PC-3 (cell line): ENCODE results near the gene PIK3IP1. TPM values are rescaled to one million over a fixed set of nuclear protein-coding genes. Genes with fewer than 3 reads are reported as not detected.

Experiments
- ATAC-seq: fragments of 200-7000 bp; cut with Tn5 transposase; 2 replicates; pipeline ENCODE4 v1.9.1; 2020; ENCODE audit warnings: mild to moderate bottlenecking, moderate library complexity
- BruUV-seq: library from RNA; stranded (reverse); fragments of 400-500 nt; replicated peaks from 2 replicates; lab custom pipeline; 2021; lab: Mats Ljungman, UMichigan
- CTCF ChIA-PET: fragments of 300-600 bp; sonication (Branson Sonifier 250); formaldehyde crosslinking; loops from one replicate; lab custom pipeline; 2022; ENCODE audit warnings: antibody characterized with exemption; lab: Charles Lee
- POLR2A ChIA-PET: fragments of 300-600 bp; sonication (Branson Sonifier 250); formaldehyde crosslinking; loops from one replicate; lab custom pipeline; 2022; ENCODE audit warnings: antibody characterized with exemption; ENCODE audit not compliant: unreplicated experiment; lab: Charles Lee
- DNase-seq: peaks from one replicate; pipeline ENCODE4 v3.0.0-alpha.2; 2015
- H2AFZ ChIP-seq: fragments of 300-600 bp; sonication (generic); 2 replicates; pipeline ENCODE4 v1.6.0; 2016; ENCODE audit warnings: antibody characterized with exemption, low read length
- H3F3A ChIP-seq: fragments of 300-600 bp; sonication (generic); one replicate; pipeline ENCODE4 v1.6.0; 2017; ENCODE audit warnings: antibody characterized with exemption, low read length, control low read depth, mild to moderate bottlenecking; ENCODE audit not compliant: unreplicated experiment
- H3K27ac ChIP-seq: fragments of 300-600 bp; sonication (generic); 2 replicates; pipeline ENCODE4 v1.5.1; 2016; ENCODE audit warnings: mild to moderate bottlenecking, low read length
- H3K27me3 ChIP-seq: fragments of 300-600 bp; sonication (generic); 2 replicates; pipeline ENCODE4 v1.6.1; 2016; ENCODE audit warnings: low read length, mixed read lengths
- H3K36me3 ChIP-seq: fragments of 300-600 bp; sonication (generic); 2 replicates; pipeline ENCODE4 v1.6.1; 2016; ENCODE audit warnings: low read depth, mixed run types, low read length, mixed read lengths
- H3K4me1 ChIP-seq: fragments of 300-600 bp; sonication (generic); 2 replicates; pipeline ENCODE4 v1.5.1; 2016; ENCODE audit warnings: low read length; ENCODE audit not compliant: insufficient read depth
- H3K4me2 ChIP-seq: fragments of 300-600 bp; sonication (generic); 2 replicates; pipeline ENCODE4 v1.6.0; 2016; ENCODE audit warnings: low read length
- H3K4me3 ChIP-seq: fragments of 300-600 bp; sonication (generic); 2 replicates; pipeline ENCODE4 v1.5.1; 2016; ENCODE audit warnings: mild to moderate bottlenecking, low read length, mixed read lengths
- H3K79me2 ChIP-seq: fragments of 300-600 bp; sonication (generic); 2 replicates; pipeline ENCODE4 v1.6.1; 2017; ENCODE audit warnings: low read length, mixed read lengths
- H3K9ac ChIP-seq: fragments of 300-600 bp; sonication (generic); 2 replicates; pipeline ENCODE4 v1.6.0; 2016; ENCODE audit warnings: mild to moderate bottlenecking, low read length
- H3K9me2 ChIP-seq: fragments of 300-600 bp; sonication (generic); replicated peaks from 2 replicates; pipeline ENCODE4 v1.6.1; 2016; ENCODE audit warnings: mixed run types, low read length, mixed read lengths
- H3K9me3 ChIP-seq: fragments of 300-600 bp; sonication (generic); 2 replicates; pipeline ENCODE4 v1.6.1; 2016; ENCODE audit warnings: low read length, mixed read lengths
- H4K20me1 ChIP-seq: fragments of 300-600 bp; sonication (generic); 2 replicates; pipeline ENCODE4 v1.6.1; 2016; ENCODE audit warnings: low read length, mixed read lengths
- CTCF ChIP-seq: fragments of 300-600 bp; sonication (generic); conservative IDR thresholded peaks from 2 replicates; pipeline ENCODE4 v1.5.1; 2017; ENCODE audit warnings: antibody characterized with exemption, low read depth, mild to moderate bottlenecking, low read length
- EZH2 ChIP-seq: fragments of 300-600 bp; sonication (generic); IDR thresholded peaks from one replicate; pipeline ENCODE4 v1.6.1; 2017; ENCODE audit warnings: antibody characterized with exemption, mild to moderate bottlenecking, low read length; ENCODE audit not compliant: unreplicated experiment
- EZH2phosphoT487 ChIP-seq: fragments of 300-600 bp; sonication (generic); IDR thresholded peaks from 2 replicates; pipeline ENCODE4 v1.6.1; 2018; ENCODE audit warnings: mild to moderate bottlenecking, antibody characterized with exemption, low read length, borderline replicate concordance
- intact Hi-C: fragments of 100-400 bp; cut with micrococcal nuclease; formaldehyde crosslinking; loops from 2 replicates; pipeline ENCODE4 v1.9.0; 2023
- total RNA-seq: library from RNA; depleted of rRNA; stranded (reverse); fragments of >200 nt; gene quantifications from 2 replicates; pipeline ENCODE4 v1.2.3, GENCODE V29; 2014

The PIK3IP1 gene
- total RNA-seq, 1 experiment from 2014 or later = 1.9 TPM

- Histone ChIP-seq H3K27ac (no peak overlapping the region), H3K9me2 (no peaks in the 10 kb centered on the region), H3K9ac (no peak overlapping the region), H3K4me1 (no peaks in the 10 kb centered on the region), H2AFZ (no peak overlapping the region), H3K36me3 (peaks cover 2% of the 10 kb centered on the region; the same call in 1 of the 2 replicates), H3F3A (no peaks in the 10 kb centered on the region), H4K20me1 (no peaks in the 10 kb centered on the region), H3K79me2 (no peaks in the 10 kb centered on the region), H3K9me3 (no peaks in the 10 kb centered on the region), H3K4me2 (no peak overlapping the region), H3K4me3 (no peak overlapping the region), H3K27me3 (no peaks in the 10 kb centered on the region)
- no TSS peak for BruUV-seq
- no peak for ATAC-seq
- ChIA-PET POLR2A (no interaction called here), CTCF (no interaction called here)
- no peak for DNase-seq
- TF ChIP-seq EZH2phosphoT487 (no peak), CTCF (no peak), EZH2 (no peak)
- intact Hi-C loops = loop anchor here (10.0 kb wide), 1 partner anchor 57 kb away; the partner anchor contains the start of gene LIMK2
Measured at GRCh38 chr22:31271485-31271884, 20.8 kb downstream of the PIK3IP1 start.

GRCh38 chr22:31271026-31271425, 21.3 kb downstream of the PIK3IP1 start:
- intact Hi-C loops = loop anchor here (10.0 kb wide), 1 partner anchor 56 kb away; the partner anchor contains the start of gene LIMK2
- no TSS peak for BruUV-seq
- ChIA-PET CTCF (no interaction called here), POLR2A (no interaction called here)
- Histone ChIP-seq H3K9me2 (no peaks in the 10 kb centered on the region), H3K4me2 (no peak overlapping the region), H4K20me1 (no peaks in the 10 kb centered on the region), H3K79me2 (no peaks in the 10 kb centered on the region), H3K27me3 (no peaks in the 10 kb centered on the region), H3K27ac (no peak overlapping the region), H3K36me3 (peaks cover 2% of the 10 kb centered on the region; the same call in 1 of the 2 replicates), H3K9ac (no peak overlapping the region), H3K4me1 (no peaks in the 10 kb centered on the region), H3F3A (no peaks in the 10 kb centered on the region), H3K9me3 (no peaks in the 10 kb centered on the region), H2AFZ (no peak overlapping the region), H3K4me3 (no peak overlapping the region)
- no peak for ATAC-seq
- TF ChIP-seq EZH2 = no peak
- TF ChIP-seq CTCF = no peak
- TF ChIP-seq EZH2phosphoT487 = no peak
- DNase-seq = no peak

GRCh38 chr22:31269892-31270579, 22.3 kb downstream of the PIK3IP1 start:
- no peak for TF ChIP-seq CTCF
- no peak for TF ChIP-seq EZH2phosphoT487
- TF ChIP-seq EZH2 = no peak
- Histone ChIP-seq H3K27me3 (no peaks in the 10 kb centered on the region), H3K36me3 (peaks cover 2% of the 10 kb centered on the region; the same call in 1 of the 2 replicates), H4K20me1 (no peaks in the 10 kb centered on the region), H3K27ac (no peak overlapping the region), H3K79me2 (no peaks in the 10 kb centered on the region), H2AFZ (no peak overlapping the region), H3K9ac (no peak overlapping the region), H3K9me2 (no peaks in the 10 kb centered on the region), H3K4me3 (no peak overlapping the region), H3K4me1 (no peaks in the 10 kb centered on the region), H3K4me2 (no peak overlapping the region), H3K9me3 (no peaks in the 10 kb centered on the region), H3F3A (no peaks in the 10 kb centered on the region)
- no peak for DNase-seq
- no peak for ATAC-seq
- intact Hi-C loops = loop anchor here (10.0 kb wide), 1 partner anchor 55 kb away; the partner anchor contains the start of gene LIMK2
- ChIA-PET POLR2A (no interaction called here), CTCF (no interaction called here)
- BruUV-seq = no TSS peak
